ENCODE measurements around the gene OR5AU1.

Gene OR5AU1

GRCh38 chr14:21191809-21192446, 36.1 kb upstream of the OR5AU1 start:
- DNase-seq (ENCODE audit: low spot score), result peak; percentile 70
- TF ChIP-seq CTCF (IDR thresholded peaks at IDR 0.05; ENCODE audit: extremely low read depth, missing control alignments), result no peak

- no peak for TF ChIP-seq CTCF (IDR thresholded peaks at IDR 0.05; ENCODE audit: extremely low read depth, missing control alignments)
- DNase-seq (ENCODE audit: low spot score), result no peak
These were observed 35.5 kb upstream of the OR5AU1 start for GRCh38 chr14:21191261-21191808.

DNA sequence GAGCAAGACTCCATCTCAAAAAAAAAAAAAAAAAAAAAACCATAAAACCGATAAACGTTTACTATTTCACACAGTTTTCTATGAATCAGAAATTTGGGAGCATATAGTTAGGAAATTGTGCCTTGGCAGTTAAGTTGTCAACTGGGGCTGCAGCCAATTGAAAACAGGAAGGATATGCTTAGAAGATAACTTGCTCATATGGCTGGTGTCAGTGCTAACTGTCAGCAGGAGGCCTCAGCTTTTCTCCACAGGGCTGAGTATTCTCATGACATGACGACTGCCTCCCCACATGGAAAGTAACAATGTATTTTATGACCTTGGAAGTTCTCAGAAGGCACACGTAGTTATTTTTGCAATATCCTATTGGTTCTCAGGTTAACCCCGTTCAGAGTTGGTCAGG, 29.6 kb upstream of the OR5AU1 start:
- no peak for DNase-seq (ENCODE audit: low spot score)
- TF ChIP-seq CTCF (IDR thresholded peaks at IDR 0.05; ENCODE audit: extremely low read depth, missing control alignments), result no peak

GRCh38 chr14:21184254-21184653, 28.4 kb upstream of the OR5AU1 start:
- no peak for TF ChIP-seq CTCF (IDR thresholded peaks at IDR 0.05; ENCODE audit: extremely low read depth, missing control alignments)
- DNase-seq (ENCODE audit: low spot score), result no peak

- DNase-seq (ENCODE audit: low spot score), result no peak
- no peak for TF ChIP-seq CTCF (IDR thresholded peaks at IDR 0.05; ENCODE audit: extremely low read depth, missing control alignments)
These were observed 26.3 kb upstream of the OR5AU1 start for GRCh38 chr14:21182166-21182565.

GRCh38 chr14:21171128-21171527, 15.3 kb upstream of the OR5AU1 start:
- no peak for TF ChIP-seq CTCF (IDR thresholded peaks at IDR 0.05; ENCODE audit: extremely low read depth, missing control alignments)
- DNase-seq (ENCODE audit: low spot score), result no peak

DNA sequence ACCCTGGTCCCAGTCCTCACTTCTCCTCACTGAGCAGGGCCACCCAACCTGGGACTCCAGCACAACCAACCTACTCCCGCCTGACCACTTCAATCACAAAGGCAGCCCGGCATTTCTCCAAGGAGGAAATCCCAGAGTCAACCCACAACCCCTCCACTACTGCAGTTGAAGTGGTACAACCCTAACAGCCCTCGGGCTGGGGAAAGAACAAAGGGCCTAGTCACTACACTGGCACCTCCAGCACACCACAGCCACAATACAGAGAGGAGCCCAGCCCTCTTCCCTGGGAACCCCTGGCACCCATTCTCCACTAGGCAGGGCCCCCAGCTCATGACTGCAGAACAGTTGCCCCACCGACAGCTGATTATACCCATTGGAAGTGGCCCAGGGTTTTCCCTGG, 13.7 kb upstream of the OR5AU1 start:
- DNase-seq (ENCODE audit: low spot score), result no peak
- no peak for TF ChIP-seq CTCF (IDR thresholded peaks at IDR 0.05; ENCODE audit: extremely low read depth, missing control alignments)

Data from GM20000 (cell line).